SK-N-SH treated with all-trans-retinoic acid at 6 μM for 48 hours (cell line): ENCODE results near the gene AHSP.
"Not testable (repeated sequence)": the region's sequence is repeated elsewhere in the genome, so short reads cannot be mapped to it uniquely, and the experiment has no call there.

Experiments
- ATAC-seq: fragments of 200-7000 bp; cut with Tn5 transposase; 3 replicates; pipeline ENCODE4 v1.9.1; 2020; ENCODE audit warnings: mild to moderate bottlenecking, moderate library complexity
- ARNTL ChIP-seq: fragments of 450-650 bp; formaldehyde crosslinking; IDR thresholded peaks from 2 replicates; pipeline ENCODE4 v1.5.0; 2020; ENCODE audit warnings: low read depth, mild to moderate bottlenecking, moderate library complexity, borderline replicate concordance
- BACH2 ChIP-seq: fragments of 250-450 bp; sonication (Bioruptor Pico); IDR thresholded peaks from 2 replicates; pipeline ENCODE4 v1.9.0; 2021; ENCODE audit warnings: mild to moderate bottlenecking, borderline replicate concordance
- CREB5 ChIP-seq: fragments of 250-450 bp; sonication (Bioruptor Pico); IDR thresholded peaks from 2 replicates; pipeline ENCODE4 v1.5.1; 2020; ENCODE audit warnings: low read depth, mild to moderate bottlenecking, moderate library complexity
- CSDC2 ChIP-seq: fragments of 250-450 bp; sonication (Bioruptor Pico); IDR thresholded peaks from 2 replicates; pipeline ENCODE4 v1.5.0; 2020; ENCODE audit warnings: mild to moderate bottlenecking, moderate library complexity
- ESRRG ChIP-seq: fragments of 250-450 bp; sonication (Bioruptor Pico); IDR thresholded peaks from 2 replicates; pipeline ENCODE4 v1.6.1; 2021; ENCODE audit warnings: mild to moderate bottlenecking
- GLIS3 ChIP-seq: fragments of 250-450 bp; sonication (Bioruptor Pico); IDR thresholded peaks from 2 replicates; pipeline ENCODE4 v1.5.0; 2020; ENCODE audit warnings: mild to moderate bottlenecking, moderate library complexity
- ISL1 ChIP-seq: fragments of 250-450 bp; sonication (Bioruptor Pico); IDR thresholded peaks from 2 replicates; pipeline ENCODE4 v2.1.2; 2022; ENCODE audit warnings: mild to moderate bottlenecking, moderate library complexity
- OSR1 ChIP-seq: fragments of 250-450 bp; sonication (Bioruptor Pico); IDR thresholded peaks from 2 replicates; pipeline ENCODE4 v1.8.0; 2022; ENCODE audit warnings: moderate library complexity, mild to moderate bottlenecking, inconsistent platforms
- PATZ1 ChIP-seq: fragments of 250-450 bp; sonication (Bioruptor Pico); IDR thresholded peaks from 2 replicates; pipeline ENCODE4 v1.8.0; 2020; ENCODE audit warnings: mild to moderate bottlenecking, moderate library complexity, borderline replicate concordance
- POU6F1 ChIP-seq: fragments of 250-450 bp; sonication (Bioruptor Pico); IDR thresholded peaks from 2 replicates; pipeline ENCODE4 v1.8.0; 2021; ENCODE audit warnings: low read depth, mild to moderate bottlenecking, moderate library complexity, borderline replicate concordance
- PPARA ChIP-seq: fragments of 250-450 bp; sonication (Bioruptor Pico); IDR thresholded peaks from 2 replicates; pipeline ENCODE4 v1.5.0; 2020; ENCODE audit warnings: mild to moderate bottlenecking, borderline replicate concordance
- RARB ChIP-seq: fragments of 250-450 bp; sonication (Bioruptor Pico); IDR thresholded peaks from 2 replicates; pipeline ENCODE4 v1.8.0; 2021; ENCODE audit warnings: mild to moderate bottlenecking, moderate library complexity
- SNAI2 ChIP-seq: fragments of 250-450 bp; sonication (Bioruptor Pico); IDR thresholded peaks from 2 replicates; pipeline ENCODE4 v1.5.0; 2020; ENCODE audit warnings: mild to moderate bottlenecking, moderate library complexity
- TCF4 ChIP-seq: fragments of 250-450 bp; sonication (Bioruptor Pico); IDR thresholded peaks from 2 replicates; pipeline ENCODE4 v1.8.0; 2021; ENCODE audit warnings: mild to moderate bottlenecking, moderate library complexity, borderline replicate concordance
- TOX ChIP-seq: fragments of 250-450 bp; sonication (Bioruptor Pico); IDR thresholded peaks from 2 replicates; pipeline ENCODE4 v1.8.0; 2021; ENCODE audit warnings: mild to moderate bottlenecking, moderate library complexity, borderline replicate concordance
- TSHZ2 ChIP-seq: fragments of 250-450 bp; sonication (Bioruptor Pico); IDR thresholded peaks from 2 replicates; pipeline ENCODE4 v1.5.0; 2020; ENCODE audit warnings: mild to moderate bottlenecking, moderate library complexity
- ZC3H10 ChIP-seq: fragments of 250-450 bp; sonication (Bioruptor Pico); IDR thresholded peaks from 2 replicates; pipeline ENCODE4 v1.5.1; 2021; ENCODE audit warnings: mild to moderate bottlenecking, moderate library complexity
- ZFP30 ChIP-seq: fragments of 450-650 bp; formaldehyde crosslinking; IDR thresholded peaks from 2 replicates; pipeline ENCODE4 v1.5.0; 2022; ENCODE audit warnings: mild to moderate bottlenecking, moderate library complexity
- ZNF565 ChIP-seq: fragments of 450-650 bp; formaldehyde crosslinking; conservative IDR thresholded peaks from 2 replicates; pipeline ENCODE4 v1.5.0; 2020; ENCODE audit warnings: low read depth, mild to moderate bottlenecking, moderate library complexity
- ZNF70 ChIP-seq: fragments of 450-650 bp; formaldehyde crosslinking; IDR thresholded peaks from 2 replicates; pipeline ENCODE4 v1.5.0; 2020; ENCODE audit warnings: mild to moderate bottlenecking, moderate library complexity
- ZNF8 ChIP-seq: fragments of 450-650 bp; formaldehyde crosslinking; IDR thresholded peaks from 2 replicates; pipeline ENCODE4 v1.5.0; 2020; ENCODE audit warnings: mild to moderate bottlenecking, moderate library complexity

The AHSP gene

GRCh38 chr16:31483081-31483480 is 44.6 kb upstream of the AHSP start, which contains the start of gene SLC5A2:
TSS of gene SLC5A2 (plus strand) at chr16:31483123. CDS start at chr16:31483137, 14 bp downstream.
- TF ChIP-seq ZNF8 (no peak), TOX (CRISPR knock-in tag) (no peak)
- no peak for ATAC-seq

- ATAC-seq, result not testable (repeated sequence)
Observed at GRCh38 chr16:31484048-31484447, 43.7 kb upstream of the AHSP start.

GRCh38 chr16:31484491-31485171 is 43.1 kb upstream of the AHSP start:
- no peak for ATAC-seq
- TF ChIP-seq OSR1 (no peak), GLIS3 (no peak), ZNF565 (CRISPR knock-in tag) (no peak), TSHZ2 (CRISPR knock-in tag) (no peak), BACH2 (CRISPR knock-in tag) (no peak), SNAI2 (CRISPR knock-in tag) (no peak), ESRRG (CRISPR knock-in tag) (no peak), POU6F1 (no peak), PATZ1 (no peak), ZFP30 (no peak), TCF4 (CRISPR knock-in tag) (no peak), CREB5 (CRISPR knock-in tag) (no peak), CSDC2 (no peak), ZC3H10 (CRISPR knock-in tag) (no peak), RARB (no peak), ZNF8 (no peak), TOX (CRISPR knock-in tag) (no peak)
- TF ChIP-seq, all 23 proteins: peak for 0

- ATAC-seq, result no peak
- TF ChIP-seq PATZ1 (no peak), TCF4 (CRISPR knock-in tag) (no peak), OSR1 (no peak), TOX (CRISPR knock-in tag) (no peak), ISL1 (CRISPR knock-in tag) (no peak), SNAI2 (CRISPR knock-in tag) (no peak), ZNF70 (CRISPR knock-in tag) (no peak), TSHZ2 (CRISPR knock-in tag) (no peak), PPARA (CRISPR knock-in tag) (no peak), BACH2 (CRISPR knock-in tag) (no peak), ZNF565 (CRISPR knock-in tag) (no peak), ARNTL (no peak)
Observed at GRCh38 chr16:31485571-31485970, 42.1 kb upstream of the AHSP start.
